Ammon's horn (tissue), 1 donor: ENCODE data around the gene OR2T10.
"Not testable (repeated sequence)": the region's sequence is repeated elsewhere in the genome, so short reads cannot be mapped to it uniquely, and the experiment has no call there.

Experiments used
- DNase-seq: peaks from one replicate; pipeline ENCODE4 v3.0.0-alpha.2; 2016; ENCODE audit warnings: low spot score

The OR2T10 gene

GRCh38 chr1:248597589-248597988 lies at the start of gene OR2T10:
OR2T10 (minus strand) TSS chr1:248597700; CDS start chr1:248593768, 3,932 bp downstream.
- DNase-seq: no peak

- DNase-seq: not testable (repeated sequence)
Observed at GRCh38 chr1:248645178-248645577, 47.7 kb upstream of the OR2T10 start, which contains the start of gene OR2T35. OR2T35 (minus strand) TSS chr1:248645278; CDS start chr1:248639258, 6,020 bp downstream.

- DNase-seq: not testable (repeated sequence)
Observed at GRCh38 chr1:248642971-248643651, 45.6 kb upstream of the OR2T10 start.

DNA sequence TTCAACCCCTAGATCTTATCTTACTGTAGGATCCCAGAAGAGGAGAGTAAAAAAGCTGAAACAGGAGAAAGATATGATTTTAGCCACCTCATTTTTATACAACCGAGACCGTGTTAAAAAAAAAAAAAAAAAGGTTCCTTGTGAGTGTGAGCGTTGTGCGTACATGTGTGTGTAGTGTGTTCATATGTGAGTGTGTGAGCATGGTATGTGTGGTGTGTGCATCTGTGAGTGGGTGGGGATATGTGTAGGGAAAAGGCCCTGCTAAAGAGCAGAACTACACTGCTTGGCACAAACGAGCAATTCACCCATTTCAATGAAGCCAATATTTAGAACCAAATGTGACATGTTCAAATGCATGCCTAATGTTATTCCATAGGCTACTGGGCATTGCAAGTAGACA lies 44.1 kb upstream of the OR2T10 start:
- DNase-seq: not testable (repeated sequence)

- DNase-seq: not testable (repeated sequence)
Observed at GRCh38 chr1:248640906-248641305, 43.4 kb upstream of the OR2T10 start.

DNA sequence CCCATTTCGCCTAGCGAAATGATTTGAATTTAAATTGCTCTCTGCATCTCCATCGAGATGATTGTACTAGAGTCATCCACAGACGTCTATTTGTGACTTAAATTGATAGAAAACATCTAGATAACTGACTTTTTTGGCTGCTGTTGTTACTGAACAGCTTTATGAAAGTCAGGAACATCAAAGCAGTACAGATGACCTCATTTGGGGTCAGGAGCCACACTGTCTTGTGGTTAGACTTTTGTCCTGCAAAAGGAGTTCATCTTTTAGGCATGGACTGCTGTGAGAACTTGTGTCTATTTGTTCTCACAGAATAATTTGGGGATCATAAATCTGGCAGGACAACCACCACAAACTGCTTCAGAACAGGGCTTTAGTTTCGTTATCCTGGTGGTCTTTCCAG lies 42.2 kb upstream of the OR2T10 start:
- not testable (repeated sequence) for DNase-seq

- DNase-seq: not testable (repeated sequence)
Observed at GRCh38 chr1:248636612-248637011, 39.1 kb upstream of the OR2T10 start.

DNA sequence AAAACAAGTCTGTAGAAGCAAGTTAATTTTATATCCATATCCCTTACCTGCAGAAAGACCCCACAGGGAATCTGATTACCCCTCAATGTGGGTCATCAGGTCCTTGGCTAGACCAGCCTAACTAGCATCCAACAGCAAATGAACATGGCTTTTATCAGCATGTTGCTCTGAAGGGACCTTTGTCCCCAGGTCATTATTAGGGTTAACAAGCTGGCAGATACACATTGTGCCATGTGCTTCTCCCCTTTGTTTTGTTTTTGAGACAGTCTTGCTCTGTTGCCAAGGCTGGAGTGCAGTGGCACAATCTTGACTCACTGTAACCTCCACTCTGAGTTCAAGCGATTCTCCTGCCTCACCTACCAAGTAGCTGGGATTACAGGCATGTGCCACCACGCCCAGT lies 37.5 kb upstream of the OR2T10 start, which contains the start of gene OR2T11:
Gene OR2T11, minus strand, starts transcription at position 101 of the 400 bp plus-strand sequence. CDS start 7,963 bp downstream, outside the sequence.
- not testable (repeated sequence) for DNase-seq

- no peak for DNase-seq
Observed at GRCh38 chr1:248631354-248632008, 34.0 kb upstream of the OR2T10 start.

GRCh38 chr1:248630551-248630950 lies 33.1 kb upstream of the OR2T10 start:
- no peak for DNase-seq

- DNase-seq: no peak
Observed at GRCh38 chr1:248627971-248628844, 30.7 kb upstream of the OR2T10 start.

- DNase-seq: no peak
Observed at GRCh38 chr1:248625971-248626370, 28.5 kb upstream of the OR2T10 start.

DNA sequence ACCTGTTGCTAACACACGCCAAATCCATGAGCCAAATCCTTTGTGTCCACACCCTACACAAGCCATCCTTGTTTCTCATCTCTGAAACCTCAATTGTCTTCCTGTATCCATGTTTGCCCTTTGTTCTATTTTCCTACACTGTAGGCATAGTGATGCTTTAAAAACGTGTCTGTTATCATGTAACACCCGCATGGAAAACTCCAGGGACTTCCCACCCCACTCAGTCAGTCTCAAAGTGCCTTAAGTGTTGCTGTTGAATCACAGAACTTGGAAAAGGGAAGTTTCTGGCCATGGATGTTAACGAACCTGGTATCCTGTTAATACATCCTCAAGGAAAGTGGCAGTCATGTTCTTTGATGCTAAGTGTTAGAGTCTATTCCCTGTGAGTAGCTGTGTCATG lies 27.7 kb upstream of the OR2T10 start:
- no peak for DNase-seq

DNA sequence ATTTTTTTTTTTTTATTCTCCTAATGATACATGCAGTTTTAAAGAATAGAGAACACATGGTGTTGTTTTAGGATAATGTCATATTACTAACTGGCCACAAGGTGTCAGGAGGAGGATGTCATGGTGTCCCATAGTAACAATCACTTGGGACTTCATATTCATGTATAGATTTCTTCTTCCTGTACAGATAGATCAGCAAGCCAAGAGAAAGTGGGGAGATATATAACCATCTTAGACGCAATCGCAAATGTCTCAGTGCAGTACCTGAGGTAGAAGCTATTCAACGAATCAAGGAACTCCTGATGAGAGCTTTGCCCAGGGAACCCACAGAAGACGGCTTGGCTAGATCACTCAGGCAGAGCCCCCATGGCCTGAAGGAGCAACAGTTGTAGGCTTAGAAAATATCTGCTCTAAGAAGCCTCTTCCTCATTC lies 25.1 kb upstream of the OR2T10 start:
- DNase-seq: peak; percentile 52

DNA sequence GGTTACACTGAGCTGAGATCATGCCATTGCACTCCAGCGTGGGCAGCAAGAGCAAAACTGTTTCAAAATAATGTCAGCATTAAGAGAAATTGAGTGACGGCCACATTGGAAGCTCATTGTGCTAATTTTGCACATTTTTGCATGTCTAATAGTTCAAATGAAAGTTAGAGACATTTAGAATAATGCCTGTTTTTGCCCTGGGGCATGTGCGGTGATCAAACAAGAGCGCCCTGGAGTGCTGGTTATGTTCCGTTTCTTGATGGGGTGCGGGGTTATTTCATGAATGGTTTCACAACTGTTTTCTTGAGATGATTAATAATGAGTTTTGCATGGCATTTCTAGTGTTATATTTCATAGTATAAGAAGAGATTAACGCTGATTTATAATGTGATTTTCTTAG lies 24.3 kb upstream of the OR2T10 start:
- DNase-seq: no peak

DNA sequence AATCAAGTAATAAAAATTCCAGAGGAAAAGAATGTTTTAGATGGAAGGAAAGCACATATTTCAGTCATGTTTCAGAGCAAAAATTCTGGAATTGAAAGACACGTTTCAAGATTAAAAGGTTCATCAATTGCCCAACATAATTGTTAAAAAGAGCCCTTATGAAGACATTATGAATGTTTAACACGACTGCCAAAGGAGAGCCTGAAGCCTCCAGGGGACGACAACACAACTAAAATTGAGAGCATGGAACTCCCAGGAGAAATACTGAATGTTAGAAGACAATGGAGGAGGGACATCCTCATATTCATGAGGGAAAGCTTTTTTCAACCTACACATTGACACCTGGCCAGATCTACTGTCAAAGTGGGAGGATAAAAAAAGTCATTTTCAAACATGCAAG lies 21.4 kb upstream of the OR2T10 start:
- peak; percentile 56 for DNase-seq

DNA sequence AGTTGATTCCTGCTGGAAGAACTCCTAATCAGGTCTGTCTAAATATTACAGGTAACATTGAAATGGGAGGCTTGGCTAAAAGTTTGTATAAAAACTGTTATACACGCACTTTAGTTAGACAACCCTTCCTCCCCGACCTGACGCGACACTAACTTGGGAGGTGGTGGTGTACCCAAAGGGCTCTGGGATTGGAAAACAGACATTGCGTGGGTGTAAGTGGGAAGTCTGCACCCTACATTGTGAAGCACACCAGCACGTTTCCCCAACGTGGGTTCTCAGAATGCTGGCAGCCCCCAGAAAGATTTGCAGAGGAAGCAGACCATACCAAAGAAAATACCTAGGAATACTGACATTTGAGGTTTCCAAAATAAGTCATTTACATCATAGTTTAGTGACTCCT lies 20.6 kb upstream of the OR2T10 start:
- DNase-seq: no peak

DNA sequence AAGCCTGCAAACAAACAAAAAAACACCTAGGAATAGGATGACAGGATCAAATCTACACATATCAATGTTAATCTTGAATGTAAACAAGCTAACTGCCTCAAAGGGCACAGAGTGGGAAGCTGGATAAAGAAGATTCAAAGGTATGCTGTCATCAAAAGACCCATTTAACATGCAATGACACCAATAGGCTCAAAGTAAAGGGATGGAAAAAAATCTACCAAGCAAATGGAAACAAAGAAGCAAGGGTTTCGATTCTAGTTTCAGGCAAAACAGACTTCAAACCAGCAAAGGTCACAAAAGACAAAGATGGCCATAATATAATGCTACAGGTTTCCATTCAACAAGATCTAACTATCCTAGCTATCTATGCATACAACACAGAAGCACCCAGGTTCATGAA lies 16.2 kb upstream of the OR2T10 start:
- no peak for DNase-seq

DNA sequence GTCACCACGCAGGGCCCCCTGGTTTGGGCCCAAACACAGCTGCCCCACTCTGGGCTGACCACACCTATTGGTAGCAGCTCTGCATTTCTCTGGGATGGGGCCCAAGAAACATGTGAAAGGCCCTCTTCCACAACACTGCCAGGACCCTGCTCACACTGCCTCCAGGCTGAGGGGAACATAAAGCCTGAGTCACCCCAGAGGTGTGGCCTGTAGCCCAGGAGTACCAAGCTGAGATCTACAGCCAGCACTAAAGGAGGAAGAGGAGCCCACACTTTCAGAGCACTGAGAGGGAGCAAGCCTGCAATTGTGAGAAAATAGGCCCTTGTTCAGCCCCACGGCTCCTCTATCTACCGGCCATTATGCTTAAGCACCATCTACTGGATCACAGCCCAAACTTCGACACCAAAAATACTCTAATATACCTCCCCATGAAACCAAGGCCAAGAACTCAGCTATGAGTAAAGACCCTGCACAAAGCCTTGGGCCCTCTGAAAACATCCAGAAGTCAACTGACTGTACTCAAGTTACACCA lies 14.4 kb upstream of the OR2T10 start:
- no peak for DNase-seq

GRCh38 chr1:248610301-248610700 lies 12.8 kb upstream of the OR2T10 start:
- DNase-seq: no peak

- DNase-seq: no peak
Observed at GRCh38 chr1:248599396-248599795, 1.9 kb upstream of the OR2T10 start.

DNA sequence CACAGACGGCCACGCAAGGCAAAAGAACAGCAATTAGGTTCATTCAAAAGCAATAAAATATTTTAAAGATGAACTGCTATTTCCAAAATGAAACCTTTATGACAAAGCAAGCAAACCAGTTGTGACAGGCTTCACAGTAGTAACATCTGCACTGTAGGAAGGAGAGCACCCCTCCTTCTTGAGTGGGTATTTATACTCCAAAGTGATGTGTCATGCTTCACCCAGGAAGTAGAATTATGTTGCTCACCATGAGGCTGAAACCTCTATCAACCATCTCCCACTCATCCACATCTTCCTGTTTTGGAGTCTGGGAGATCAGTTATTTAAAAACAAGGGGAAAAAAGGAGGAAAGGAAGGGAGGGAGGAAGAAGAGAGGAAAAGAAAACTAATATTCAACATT lies 885 bp downstream of the OR2T10 start:
- DNase-seq: no peak
